GM12873 (cell line): ENCODE measurements around the gene POLR3A.

ENCODE experiments used
- CTCF ChIP-seq: IDR thresholded peaks from 2 replicates; pipeline ENCODE4 v1.5.1; 2012; ENCODE audit warnings: low read depth, mild to moderate bottlenecking, moderate library complexity, low read length, control low read depth; ENCODE audit not compliant: insufficient read depth; ENCODE audit errors: missing control alignments

The POLR3A gene

GRCh38 chr10:78011065-78011464 lies 18.2 kb downstream of the POLR3A start:
- no peak for TF ChIP-seq CTCF

- no peak for TF ChIP-seq CTCF
These were observed 19.0 kb downstream of the POLR3A start for GRCh38 chr10:78010278-78010677.

GRCh38 chr10:78009662-78010061 lies 19.7 kb downstream of the POLR3A start:
- no peak for TF ChIP-seq CTCF

- TF ChIP-seq CTCF = no peak
These were observed 22.1 kb downstream of the POLR3A start for GRCh38 chr10:78007172-78007571.

DNA sequence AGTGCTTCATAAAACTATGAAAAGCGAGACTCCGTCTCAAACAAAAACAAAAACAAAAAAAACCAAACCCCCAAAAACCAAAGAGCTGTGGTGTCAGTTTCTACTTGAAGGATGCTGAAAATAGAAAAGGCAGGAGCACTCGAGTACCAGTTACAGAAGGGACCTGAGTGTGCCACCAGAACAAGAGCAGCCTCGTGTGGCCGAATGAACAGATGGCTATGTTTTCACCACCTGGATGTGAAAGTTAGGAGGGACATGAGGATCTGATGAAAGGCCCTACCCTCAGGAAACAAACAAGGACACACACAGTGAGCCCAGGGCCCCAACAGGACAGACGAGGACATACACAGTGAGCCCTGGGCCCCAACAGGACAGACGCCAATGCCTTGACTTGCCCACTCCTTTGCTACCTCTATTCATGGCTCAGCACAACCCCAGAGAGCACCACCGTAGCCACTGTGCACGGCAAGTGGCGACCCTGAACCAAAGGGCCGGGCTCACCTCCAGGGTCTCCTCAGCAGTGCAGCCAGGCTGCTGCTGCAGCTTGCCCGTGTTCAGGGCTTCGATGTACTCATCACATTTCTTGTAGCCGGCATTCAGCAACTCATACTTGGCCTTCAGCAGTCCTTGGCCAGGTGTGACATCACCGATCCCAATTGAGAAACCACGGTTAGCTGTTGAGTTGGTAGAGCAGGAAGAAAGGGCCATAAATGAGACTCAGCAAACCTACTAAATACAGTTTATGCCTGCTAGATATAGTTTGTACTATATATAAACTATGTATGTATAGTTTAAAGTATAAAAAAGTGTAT lies 24.9 kb downstream of the POLR3A start:
- no peak for TF ChIP-seq CTCF

DNA sequence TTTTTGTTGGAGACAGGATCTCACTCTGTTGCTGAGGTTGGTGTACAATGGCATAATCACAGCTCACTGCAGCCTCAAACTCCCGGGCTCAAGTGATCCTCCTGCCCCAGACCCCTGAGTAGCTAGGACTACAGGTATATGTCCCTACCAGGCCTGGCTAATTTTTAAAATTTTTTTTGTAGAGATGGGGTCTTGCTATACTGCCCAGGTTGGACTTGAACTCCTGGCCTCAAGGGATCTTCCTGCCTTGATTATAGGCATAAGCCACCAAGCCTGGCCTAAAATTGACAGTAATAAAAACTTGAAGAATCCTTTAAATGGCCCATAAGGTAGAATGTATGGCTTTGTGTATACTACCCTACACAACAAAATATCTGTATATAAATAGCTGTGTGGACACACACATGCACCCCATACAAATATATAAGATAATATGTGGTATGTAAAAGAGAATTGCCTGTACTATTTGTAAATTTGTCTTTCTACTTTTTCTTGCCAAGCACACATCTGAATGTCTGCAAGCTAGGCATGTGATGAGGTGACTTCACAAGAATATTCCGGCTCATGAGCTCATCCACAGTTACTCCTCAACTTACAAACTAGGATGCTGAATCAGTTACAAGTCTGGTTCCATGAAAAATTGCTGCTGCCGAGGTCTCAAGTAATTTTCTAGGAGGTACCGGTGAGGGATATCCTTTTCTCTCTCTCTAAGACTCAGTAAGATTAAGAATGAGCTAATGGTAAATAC lies 26.6 kb downstream of the POLR3A start:
- no peak for TF ChIP-seq CTCF

GRCh38 chr10:78000956-78001472 lies 28.3 kb downstream of the POLR3A start:
- no peak for TF ChIP-seq CTCF
